Right cardiac atrium (tissue), 5 donors: ENCODE results near the gene OR6S1. TPM values are rescaled to one million over a fixed set of nuclear protein-coding genes. Genes with fewer than 3 reads are reported as not detected.

Experiments
- ATAC-seq, 2 donors: fragments of 200-7000 bp; cut with Tn5 transposase; one replicate each; pipeline versions ENCODE4 v1.8.0 to v1.9.1; 2020; ENCODE audit warnings: moderate library complexity in 2 of 2, mild to moderate bottlenecking in 1 of 2
- DNase-seq, 3 donors: peaks; one replicate each; pipeline ENCODE4 v3.0.0-alpha.2; 2020
- H3K27ac ChIP-seq: one replicate; pipeline ENCODE4 v1.5.1; 2013; ENCODE audit warnings: mild to moderate bottlenecking, low read length, control low read depth, moderate library complexity
- H3K27me3 ChIP-seq: one replicate; pipeline ENCODE4 v1.6.1; 2013; ENCODE audit not compliant: control insufficient read depth, insufficient read depth
- H3K4me1 ChIP-seq: one replicate; pipeline ENCODE4 v1.6.1; 2013; ENCODE audit warnings: low read length; ENCODE audit not compliant: control insufficient read depth, insufficient read depth
- H3K4me3 ChIP-seq: one replicate; pipeline ENCODE4 v1.5.1; 2013; ENCODE audit warnings: low read length, control low read depth
- H3K9me3 ChIP-seq: one replicate; pipeline ENCODE4 v1.6.1; 2013; ENCODE audit warnings: low read length; ENCODE audit not compliant: control insufficient read depth
- WGBS: extraction: QIAGEN DNeasy Blood & Tissue Kit; methylation state at CpG from one replicate; pipeline ENCODE4 v1.1.7; 2013; 5-methylcytosine and 5-hydroxymethylcytosine counted together
- intact Hi-C, 4 donors: fragments of 100-400 bp; cut with DNase I; formaldehyde crosslinking; loops; one replicate each; pipeline versions ENCODE4 v1.11.0 to v1.14.0; 2022 to 2023
- polyA plus RNA-seq: library from polyadenylated mRNA; stranded (reverse); fragments of 200-250 nt; gene quantifications from one replicate; pipeline ENCODE4 v1.2.3, GENCODE V29; 2013
- total RNA-seq, 4 donors: library from RNA; stranded (reverse); fragmentation: NEBNext Ultra II Directional; extraction: Animal tissue kit (Norgen Biotek cat#: 25700); gene quantifications; one replicate each; pipeline ENCODE4 v1.2.1, GENCODE V29; 2021
- donor health status: healthy with polysubstance abuse.
- donor health status: DM: no; HTN: yes; CAD: no.
- donor health status: DM: no; HTN: no; CAD: no.
- donor health status: DM: no; HTN: yes; CAD: no; lungs with severe emphysema.
- donor health status: DM: yes; HTN: yes; CAD: no.

OR6S1 gene
- total and polyA plus RNA-seq, 5 donors = not detected

GRCh38 chr14:20682435-20683124 is 41.1 kb upstream of the OR6S1 start:
- WGBS = under 1% methylated on average over 40 of the region's 40 CpGs
- H3K4me3 ChIP-seq = peak overlapping the region; percentile 81

GRCh38 chr14:20682127-20682434 is 40.6 kb upstream of the OR6S1 start:
- DNase-seq (no peak), ATAC-seq (no peak)
- no peaks in the 10 kb centered on the region for H3K27me3 ChIP-seq
- WGBS = under 1% methylated on average over 11 of the region's 11 CpGs
- H3K27ac ChIP-seq = peak overlapping the region; percentile 99
- peaks cover 6% of the 10 kb centered on the region for H3K4me1 ChIP-seq
- intact Hi-C loops = loop anchor here (5.0 kb wide), 4 partner anchors 50 to 350 kb away; partner anchors contain the start of genes PARP2 (in 2 of the 4) and CCNB1IP1 (in 1 of the 4)
- no peaks in the 10 kb centered on the region for H3K9me3 ChIP-seq
- peak overlapping the region; percentile 81 for H3K4me3 ChIP-seq

More at GRCh38 chr14:20682435-20683124, 41.1 kb upstream of the OR6S1 start:
- Histone ChIP-seq H3K4me1 (peaks cover 6% of the 10 kb centered on the region), H3K27ac (peak overlapping the region; percentile 99), H3K9me3 (no peaks in the 10 kb centered on the region), H3K27me3 (no peaks in the 10 kb centered on the region)
- ATAC-seq = peak; percentile 93 to 94
- intact Hi-C loops = loop anchor here (5.0 kb wide), 4 partner anchors 50 to 350 kb away; partner anchors contain the start of genes PARP2 (in 2 of the 4) and CCNB1IP1 (in 1 of the 4)
- peak; percentile 93 to 96 (median 95) for DNase-seq

- peak; percentile 82 to 92 (median 87) for DNase-seq
- 1% methylated on average over 25 of the region's 25 CpGs for WGBS
- Histone ChIP-seq H3K4me1 (peaks cover 6% of the 10 kb centered on the region), H3K9me3 (no peaks in the 10 kb centered on the region), H3K4me3 (peak overlapping the region; percentile 81), H3K27ac (peak overlapping the region; percentile 99), H3K27me3 (no peaks in the 10 kb centered on the region)
- intact Hi-C loops = loop anchor here (2.0 to 5.0 kb wide), 5 partner anchors 49 to 349 kb away; partner anchors contain the start of genes PARP2 (in 2 of the 4) and CCNB1IP1 (in 1 of the 4)
- ATAC-seq = peak; percentile 50 to 55
Observed at GRCh38 chr14:20681348-20682126, 40.0 kb upstream of the OR6S1 start.

- WGBS = 16% methylated on average over 7 of the region's 7 CpGs
- no peaks in the 10 kb centered on the region for H3K27me3 ChIP-seq
- intact Hi-C loops = loop anchor here (2.0 to 5.0 kb wide), 5 partner anchors 49 to 349 kb away; partner anchors contain the start of genes PARP2 (in 2 of the 4) and CCNB1IP1 (in 1 of the 4)
- ATAC-seq (no peak), DNase-seq (peak in 1 of 3 donors; percentile 24)
- H3K9me3 ChIP-seq = no peaks in the 10 kb centered on the region
- peak overlapping the region; percentile 81 for H3K4me3 ChIP-seq
- peaks cover 6% of the 10 kb centered on the region for H3K4me1 ChIP-seq
- peak overlapping the region; percentile 99 for H3K27ac ChIP-seq
Observed at GRCh38 chr14:20680843-20681347, 39.4 kb upstream of the OR6S1 start.

GRCh38 chr14:20680363-20680762 is 38.9 kb upstream of the OR6S1 start:
- H3K27ac ChIP-seq = no peak overlapping the region
- no peaks in the 10 kb centered on the region for H3K27me3 ChIP-seq
- DNase-seq = no peak
- WGBS = 63% methylated on average over 8 of the region's 8 CpGs
- H3K4me1 ChIP-seq = peaks cover 6% of the 10 kb centered on the region
- intact Hi-C loops = loop anchor here (2.0 to 5.0 kb wide), 5 partner anchors 48 to 348 kb away; partner anchors contain the start of genes PARP2 (in 2 of the 4) and CCNB1IP1 (in 1 of the 4)
- peak overlapping the region; percentile 81 for H3K4me3 ChIP-seq
- no peaks in the 10 kb centered on the region for H3K9me3 ChIP-seq
- no peak for ATAC-seq

- intact Hi-C loops = loop anchor here (2.0 to 5.0 kb wide), 5 partner anchors 48 to 348 kb away; partner anchors contain the start of genes PARP2 (in 2 of the 4) and CCNB1IP1 (in 1 of the 4)
- WGBS = 88% methylated on average over 1 of the region's 1 CpG
- Histone ChIP-seq H3K4me3 (no peak overlapping the region), H3K27ac (no peak overlapping the region), H3K4me1 (peaks cover 6% of the 10 kb centered on the region), H3K27me3 (no peaks in the 10 kb centered on the region), H3K9me3 (no peaks in the 10 kb centered on the region)
- ATAC-seq (no peak), DNase-seq (peak in 2 of 3 donors; percentile 43 to 72)
Observed at GRCh38 chr14:20679907-20680306, 38.4 kb upstream of the OR6S1 start.

- Histone ChIP-seq H3K4me1 (peaks cover 6% of the 10 kb centered on the region), H3K9me3 (no peaks in the 10 kb centered on the region), H3K27ac (no peak overlapping the region), H3K27me3 (no peaks in the 10 kb centered on the region), H3K4me3 (no peak overlapping the region)
- WGBS = 86% methylated on average over 2 of the region's 2 CpGs
- DNase-seq = no peak
- intact Hi-C loops = no loop called here
- no peak for ATAC-seq
Observed at GRCh38 chr14:20676072-20676471, 34.6 kb upstream of the OR6S1 start.

GRCh38 chr14:20675669-20676068 is 34.2 kb upstream of the OR6S1 start:
- Histone ChIP-seq H3K27ac (no peak overlapping the region), H3K27me3 (no peaks in the 10 kb centered on the region), H3K4me1 (peaks cover 3% of the 10 kb centered on the region), H3K9me3 (no peaks in the 10 kb centered on the region), H3K4me3 (no peak overlapping the region)
- WGBS = 63% methylated on average over 2 of the region's 2 CpGs
- intact Hi-C loops = no loop called here
- DNase-seq = no peak
- ATAC-seq = no peak

- DNase-seq = no peak
- Histone ChIP-seq H3K9me3 (no peaks in the 10 kb centered on the region), H3K27ac (no peak overlapping the region), H3K27me3 (no peaks in the 10 kb centered on the region), H3K4me1 (no peaks in the 10 kb centered on the region), H3K4me3 (no peak overlapping the region)
- intact Hi-C loops = no loop called here
- no peak for ATAC-seq
- WGBS = 77% methylated on average over 4 of the region's 4 CpGs
Observed at GRCh38 chr14:20671597-20672283, 30.2 kb upstream of the OR6S1 start.

- Histone ChIP-seq H3K9me3 (no peaks in the 10 kb centered on the region), H3K27ac (no peak overlapping the region), H3K4me3 (no peak overlapping the region), H3K4me1 (no peaks in the 10 kb centered on the region), H3K27me3 (no peaks in the 10 kb centered on the region)
- no peak for ATAC-seq
- 70% methylated on average over 2 of the region's 2 CpGs for WGBS
- intact Hi-C loops = no loop called here
- no peak for DNase-seq
Observed at GRCh38 chr14:20668969-20669368, 27.5 kb upstream of the OR6S1 start.
